Mucosa of descending colon (tissue), 3 donors: ENCODE results near the gene SOX15. TPM values are rescaled to one million over a fixed set of nuclear protein-coding genes. Genes with fewer than 3 reads are reported as not detected.

Experiments used
- ATAC-seq: fragments of 200-7000 bp; cut with Tn5 transposase; one replicate; pipeline ENCODE4 v1.9.1; 2020; ENCODE audit warnings: mild to moderate bottlenecking, moderate library complexity
- DNase-seq, 3 donors: peaks; one replicate each; pipeline ENCODE4 v3.0.0-alpha.2; 2020
- H3K36me3 ChIP-seq: fragments of 200-600 bp; one replicate; pipeline ENCODE4 v1.8.0; 2021; ENCODE audit warnings: low read depth, mild to moderate bottlenecking
- H3K4me1 ChIP-seq: fragments of 200-600 bp; one replicate; pipeline ENCODE4 v1.8.0; 2021; ENCODE audit warnings: low read depth, mild to moderate bottlenecking
- H3K4me3 ChIP-seq: fragments of 200-600 bp; one replicate; pipeline ENCODE4 v1.8.0; 2021; ENCODE audit warnings: mild to moderate bottlenecking
- H3K9me3 ChIP-seq: fragments of 200-600 bp; one replicate; pipeline ENCODE4 v1.8.0; 2021; ENCODE audit warnings: mild to moderate bottlenecking
- intact Hi-C, 2 donors: fragments of 100-400 bp; cut with DNase I in 1 of 2; cut with micrococcal nuclease in 1 of 2; formaldehyde crosslinking; loops; one replicate each; pipeline versions ENCODE4 v1.11.0 to v1.11.1; 2022; cut with DNase I, micrococcal nuclease
- total RNA-seq, 3 donors: library from RNA; stranded (reverse); fragmentation: NEBNext Ultra II Directional in 2 of 3; extraction: Animal tissue kit (Norgen Biotek cat#: 25700) in 2 of 3; gene quantifications; one replicate each; pipeline versions ENCODE4 v1.2.1 to v1.2.4, GENCODE V29; 2021 to 2023
- TF ChIP-seq, protein P1 (sequence below): fragments of 200-600 bp; IDR thresholded peaks from one replicate; pipeline ENCODE4 v1.8.0; 2022; ENCODE audit warnings: antibody characterized with exemption, mild to moderate bottlenecking
- donor health status: DM: no; HTN: no; CAD: no; lungs with moderate emphysema.
- donor health status: DM: no; HTN: no; CAD: no.
- donor health status: DM: no; HTN: yes; CAD: no.

The SOX15 gene
- total RNA-seq, 3 donors from 2014 or later = 0.38 to 4.4 (median 0.41) TPM

DNA sequence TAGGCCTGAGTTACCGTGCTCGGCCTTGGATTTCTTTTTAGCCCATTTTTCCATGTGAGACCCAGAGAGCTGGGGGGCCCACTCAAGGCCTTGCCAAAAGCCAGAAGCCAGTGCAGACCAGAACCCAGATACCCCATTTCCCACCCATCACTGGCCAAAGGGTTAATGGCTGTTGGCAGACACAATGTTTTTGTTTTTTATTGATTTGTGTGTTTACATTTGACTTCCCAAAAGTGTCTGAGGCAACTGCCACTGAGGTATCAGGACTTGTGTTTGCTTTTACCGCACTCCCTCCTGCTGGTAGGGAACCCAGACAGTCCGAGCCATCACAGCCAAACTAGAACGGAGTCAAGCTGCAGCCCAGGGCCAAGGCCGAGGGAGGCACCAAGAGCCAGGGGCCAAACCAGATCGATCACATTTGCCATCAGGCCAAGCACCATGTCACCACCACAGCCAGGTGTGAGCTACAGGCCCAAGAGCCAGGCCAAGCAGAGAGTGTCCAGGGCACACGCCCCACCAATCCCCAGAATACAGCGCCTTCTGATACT lies 48.7 kb downstream of the SOX15 start:
- intact Hi-C loops = no loop called here
- Histone ChIP-seq H3K4me3 (no peak overlapping the region), H3K9me3 (peaks cover 16% of the 10 kb centered on the region), H3K4me1 (no peaks in the 10 kb centered on the region), H3K36me3 (no peaks in the 10 kb centered on the region)
- no peak for DNase-seq
- ATAC-seq = no peak
- TF ChIP-seq, protein P1, sequence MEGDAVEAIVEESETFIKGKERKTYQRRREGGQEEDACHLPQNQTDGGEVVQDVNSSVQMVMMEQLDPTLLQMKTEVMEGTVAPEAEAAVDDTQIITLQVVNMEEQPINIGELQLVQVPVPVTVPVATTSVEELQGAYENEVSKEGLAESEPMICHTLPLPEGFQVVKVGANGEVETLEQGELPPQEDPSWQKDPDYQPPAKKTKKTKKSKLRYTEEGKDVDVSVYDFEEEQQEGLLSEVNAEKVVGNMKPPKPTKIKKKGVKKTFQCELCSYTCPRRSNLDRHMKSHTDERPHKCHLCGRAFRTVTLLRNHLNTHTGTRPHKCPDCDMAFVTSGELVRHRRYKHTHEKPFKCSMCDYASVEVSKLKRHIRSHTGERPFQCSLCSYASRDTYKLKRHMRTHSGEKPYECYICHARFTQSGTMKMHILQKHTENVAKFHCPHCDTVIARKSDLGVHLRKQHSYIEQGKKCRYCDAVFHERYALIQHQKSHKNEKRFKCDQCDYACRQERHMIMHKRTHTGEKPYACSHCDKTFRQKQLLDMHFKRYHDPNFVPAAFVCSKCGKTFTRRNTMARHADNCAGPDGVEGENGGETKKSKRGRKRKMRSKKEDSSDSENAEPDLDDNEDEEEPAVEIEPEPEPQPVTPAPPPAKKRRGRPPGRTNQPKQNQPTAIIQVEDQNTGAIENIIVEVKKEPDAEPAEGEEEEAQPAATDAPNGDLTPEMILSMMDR = no peak

GRCh38 chr17:7538891-7539545 lies 50.9 kb downstream of the SOX15 start:
- Histone ChIP-seq H3K4me3 (no peak overlapping the region), H3K4me1 (no peaks in the 10 kb centered on the region), H3K9me3 (peaks cover 16% of the 10 kb centered on the region), H3K36me3 (no peaks in the 10 kb centered on the region)
- DNase-seq = no peak
- ATAC-seq = no peak
- TF ChIP-seq, protein P1 = no peak
- intact Hi-C loops = no loop called here

Other genes starting within 250 kb of the SOX15 start
- gene KCTD11, start 237.9 kb downstream of the SOX15 start, total RNA-seq = 10 to 100 TPM in 1 of 3 donors, 1 to 10 TPM in 2; 8.2 to 10.3 (median 8.5) TPM
- gene TMEM95, start 234.9 kb downstream of the SOX15 start, total RNA-seq = under 1 TPM in 1 of 3 donors, not detected in 2; 0.26 TPM
- 10 to 100 TPM; 16.4 to 29.5 (median 20.7) TPM for gene TNK1, start 209.0 kb downstream of the SOX15 start, total RNA-seq
- 10 to 100 TPM in 2 of 3 donors, 1 to 10 TPM in 1; 5.5 to 21.6 (median 16.4) TPM for gene PLSCR3, start 195.6 kb downstream of the SOX15 start, total RNA-seq
- gene TMEM256, start 186.0 kb downstream of the SOX15 start, total RNA-seq = 10 to 100 TPM; 51.9 to 85.1 (median 64.9) TPM
- gene NLGN2, start 182.2 kb downstream of the SOX15 start, total RNA-seq = 10 to 100 TPM in 1 of 3 donors, 1 to 10 TPM in 2; 2.9 to 38.0 (median 6.7) TPM
- not detected for gene SPEM1, start 169.8 kb downstream of the SOX15 start, total RNA-seq
- gene SPEM2, start 164.5 kb downstream of the SOX15 start, total RNA-seq = not detected
- gene SPEM3, start 161.2 kb downstream of the SOX15 start, total RNA-seq = not detected
- gene TMEM102, start 154.7 kb downstream of the SOX15 start, total RNA-seq = 10 to 100 TPM in 2 of 3 donors, 1 to 10 TPM in 1; 8.8 to 22.5 (median 16.4) TPM
- 1 to 10 TPM; 1.4 to 3.0 (median 2.2) TPM for gene FGF11, start 150.6 kb downstream of the SOX15 start, total RNA-seq
- 1 to 10 TPM; 6.0 to 8.3 (median 7.7) TPM for gene CHRNB1, start 145.0 kb downstream of the SOX15 start, total RNA-seq
- 10 to 100 TPM; 16.6 to 93.9 (median 18.5) TPM for gene ZBTB4, start 110.5 kb downstream of the SOX15 start, total RNA-seq
- gene SLC35G6, start 108.6 kb downstream of the SOX15 start, total RNA-seq = not detected
- gene POLR2A, start 105.7 kb downstream of the SOX15 start, total RNA-seq = 100 to 1,000 TPM; 101 to 124 (median 118) TPM
- 10 to 100 TPM; 11.6 to 69.4 (median 15.8) TPM for gene TNFSF12, start 41.0 kb downstream of the SOX15 start, total RNA-seq
- gene TNFSF13, start 31.3 kb downstream of the SOX15 start, total RNA-seq = 10 to 100 TPM; 41.0 to 74.6 (median 73.3) TPM
- 10 to 100 TPM; 27.9 to 60.2 (median 37.7) TPM for gene SENP3, start 28.2 kb downstream of the SOX15 start, total RNA-seq
- 10 to 100 TPM; 41.4 to 91.9 (median 50.7) TPM for gene CD68, start 10.5 kb downstream of the SOX15 start, total RNA-seq
- gene MPDU1, start 6.2 kb downstream of the SOX15 start, total RNA-seq = 100 to 1,000 TPM in 1 of 3 donors, 10 to 100 TPM in 2; 55.2 to 101 (median 94.5) TPM
- 10 to 100 TPM; 23.0 to 53.3 (median 28.1) TPM for gene FXR2, start 24.8 kb upstream of the SOX15 start, total RNA-seq
- gene SAT2, start 37.7 kb upstream of the SOX15 start, total RNA-seq = 100 to 1,000 TPM in 1 of 3 donors, 10 to 100 TPM in 2; 49.1 to 104 (median 76.9) TPM
- gene SHBG, start 40.0 kb upstream of the SOX15 start, total RNA-seq = under 1 TPM in 2 of 3 donors, not detected in 1; 0.25 to 0.89 TPM
- 1 to 10 TPM in 1 of 3 donors, under 1 TPM in 2; 0.41 to 8.7 (median 0.67) TPM for gene ATP1B2, start 60.8 kb upstream of the SOX15 start, total RNA-seq
- 10 to 100 TPM; 33.9 to 75.2 (median 57.0) TPM for gene TP53, start 97.4 kb upstream of the SOX15 start, total RNA-seq
- gene WRAP53, start 98.4 kb upstream of the SOX15 start, total RNA-seq = 1 to 10 TPM; 5.1 to 9.9 (median 5.8) TPM
- 1 to 10 TPM in 1 of 3 donors, under 1 TPM in 2; 0.31 to 1.3 (median 0.35) TPM for gene EFNB3, start 115.1 kb upstream of the SOX15 start, total RNA-seq
- under 1 TPM; 0.19 to 0.70 (median 0.29) TPM for gene DNAH2, start 127.7 kb upstream of the SOX15 start, total RNA-seq
- 10 to 100 TPM; 44.3 to 73.6 (median 54.6) TPM for gene KDM6B, start 244.1 kb upstream of the SOX15 start, total RNA-seq